NCI-H345 treated with DMSO at 0.1 percent for 48 hours (cell line): ENCODE results near the gene TMEM89.

Experiments
- DNase-seq: peaks from one replicate; lab custom pipeline; 2025; ENCODE audit not compliant: unreplicated experiment; lab: John Stamatoyannopoulos, UW

TMEM89 gene

GRCh38 chr3:48591886-48592518 lies 29.6 kb downstream of the TMEM89 start:
- no peak for DNase-seq

GRCh38 chr3:48591436-48591835 lies 30.1 kb downstream of the TMEM89 start:
- no peak for DNase-seq

DNA sequence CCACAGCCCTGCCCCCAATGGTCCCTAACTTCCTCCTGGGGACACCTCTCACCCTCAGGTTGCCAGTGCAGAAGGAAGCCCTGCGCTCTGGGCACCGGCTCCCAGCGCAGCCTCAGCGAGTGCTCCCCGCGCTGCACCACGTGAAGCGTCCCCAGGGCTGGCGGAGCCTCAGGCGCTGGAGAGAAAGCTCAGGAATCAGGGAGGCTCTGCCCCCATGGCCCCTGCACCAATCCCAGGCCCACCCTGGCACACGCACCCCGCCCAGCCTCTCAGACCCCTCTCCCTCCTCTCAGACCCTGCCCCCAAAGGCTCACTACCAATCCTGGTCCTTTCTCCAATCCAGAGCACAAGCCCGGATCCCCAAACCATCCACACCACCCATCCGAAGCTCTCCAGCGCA lies 33.3 kb downstream of the TMEM89 start:
- DNase-seq = no peak

DNA sequence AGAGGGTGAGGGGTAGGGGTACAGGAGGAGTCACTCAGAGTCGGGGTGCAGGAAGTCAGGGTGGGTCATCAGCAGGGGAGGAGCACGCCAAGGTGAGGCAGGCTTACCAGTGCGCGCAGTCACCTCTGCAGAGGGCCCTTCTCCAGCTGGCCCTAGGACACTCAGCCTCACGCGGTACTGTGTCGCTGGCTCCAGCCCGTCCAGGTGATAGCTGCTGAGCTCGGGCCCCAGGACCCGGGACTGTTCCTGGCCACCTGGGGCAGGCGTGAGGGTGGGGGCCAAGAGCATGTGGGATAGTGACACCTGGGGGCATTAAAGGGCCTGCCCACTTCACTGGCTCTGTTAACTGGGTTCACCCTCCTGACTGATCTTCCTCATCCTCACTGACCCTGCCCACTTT lies 33.9 kb downstream of the TMEM89 start:
- DNase-seq = no peak

DNA sequence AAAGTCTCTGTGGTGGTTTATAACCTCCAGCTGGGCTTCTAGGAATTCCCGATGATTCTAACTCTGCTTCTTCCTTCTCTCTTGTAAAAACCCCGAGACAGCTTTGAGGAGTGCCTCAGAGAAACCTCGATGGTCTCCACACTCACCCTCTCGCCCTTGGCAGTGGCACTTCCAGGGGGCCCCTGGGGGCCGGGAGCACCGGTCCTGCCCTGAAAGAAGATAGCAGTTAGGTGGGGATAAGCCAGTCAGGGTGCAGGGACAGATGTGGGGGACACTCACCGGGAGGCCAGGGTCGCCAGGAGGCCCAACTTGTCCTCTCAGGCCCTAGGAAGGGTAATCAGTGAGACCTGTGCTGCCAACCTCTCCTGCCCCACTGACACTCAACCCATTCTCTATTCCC lies 36.2 kb downstream of the TMEM89 start:
- DNase-seq = no peak

GRCh38 chr3:48584836-48585235 lies 36.7 kb downstream of the TMEM89 start:
- no peak for DNase-seq

DNA sequence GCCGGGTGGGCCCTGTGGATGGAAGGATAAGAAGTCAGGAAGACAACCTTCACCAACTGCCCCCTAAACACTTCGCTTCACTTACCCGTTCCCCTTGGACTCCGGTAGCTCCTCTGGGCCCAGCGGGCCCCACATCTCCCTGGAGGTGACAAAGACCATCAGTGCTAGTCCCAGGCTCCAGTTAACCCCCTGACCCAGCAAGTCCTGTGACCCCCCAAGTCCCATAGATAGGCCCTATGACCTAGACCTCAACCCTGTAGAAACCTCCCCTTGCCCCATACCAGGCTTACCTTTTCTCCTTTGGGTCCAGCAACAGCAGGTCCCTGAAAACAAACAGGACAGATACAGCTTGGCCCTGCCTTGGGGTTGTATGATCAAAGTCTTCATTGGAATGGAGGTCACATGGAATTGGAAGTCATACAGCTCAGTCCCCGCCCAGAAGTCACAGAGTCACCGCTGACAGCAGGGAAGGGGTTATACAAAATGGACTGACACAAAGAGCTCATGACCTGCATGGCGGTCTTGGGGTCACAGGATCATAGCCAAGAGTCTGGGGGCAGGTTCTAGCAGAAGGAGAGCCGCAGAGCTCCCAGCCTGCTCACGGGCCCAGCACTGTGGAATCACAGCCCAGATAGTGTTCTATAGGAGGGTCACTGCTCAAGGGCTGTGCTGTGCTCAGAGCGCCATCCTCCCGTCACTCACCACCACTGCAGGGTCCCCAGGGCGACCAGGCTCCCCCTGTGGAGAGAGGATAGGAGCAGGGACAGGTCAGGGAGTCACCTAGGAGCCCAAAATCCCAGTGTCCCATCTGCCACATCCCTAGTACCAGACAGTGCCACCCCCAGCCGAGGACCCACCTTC lies 39.7 kb downstream of the TMEM89 start:
- DNase-seq = no peak

GRCh38 chr3:48576647-48577046 lies 44.9 kb downstream of the TMEM89 start:
- no peak for DNase-seq

DNA sequence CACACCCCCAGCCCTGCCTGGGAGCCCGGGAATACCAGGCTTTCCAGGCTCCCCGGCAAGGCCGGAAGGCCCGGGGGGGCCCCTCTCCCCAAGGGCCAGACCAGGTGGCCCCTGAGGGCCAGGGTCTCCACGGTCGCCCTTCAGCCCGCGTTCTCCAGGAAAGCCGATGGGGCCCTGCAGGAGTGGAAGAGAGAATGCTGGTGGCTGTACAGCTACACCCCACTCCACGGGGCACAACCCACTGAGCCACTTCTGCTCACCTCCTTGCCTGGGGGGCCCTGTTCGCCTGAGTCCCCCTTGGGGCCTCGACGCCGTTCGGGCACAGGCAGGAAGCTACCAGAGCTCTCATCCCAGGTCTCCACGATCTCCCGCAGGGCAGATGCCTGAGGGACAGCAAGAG lies 46.2 kb downstream of the TMEM89 start:
- no peak for DNase-seq

- no peak for DNase-seq
Observed at GRCh38 chr3:48573973-48574585, 47.5 kb downstream of the TMEM89 start.

GRCh38 chr3:48572517-48572916 lies 49.1 kb downstream of the TMEM89 start:
- no peak for DNase-seq

- DNase-seq = no peak
Observed at GRCh38 chr3:48571938-48572337, 49.6 kb downstream of the TMEM89 start.
